ENCODE data around the gene CERS6. TPM values are rescaled to one million over a fixed set of nuclear protein-coding genes. Genes with fewer than 3 reads are reported as not detected.

CERS6 gene
- total RNA-seq, 1 experiment from 2014 or later: 30.3 TPM

DNA sequence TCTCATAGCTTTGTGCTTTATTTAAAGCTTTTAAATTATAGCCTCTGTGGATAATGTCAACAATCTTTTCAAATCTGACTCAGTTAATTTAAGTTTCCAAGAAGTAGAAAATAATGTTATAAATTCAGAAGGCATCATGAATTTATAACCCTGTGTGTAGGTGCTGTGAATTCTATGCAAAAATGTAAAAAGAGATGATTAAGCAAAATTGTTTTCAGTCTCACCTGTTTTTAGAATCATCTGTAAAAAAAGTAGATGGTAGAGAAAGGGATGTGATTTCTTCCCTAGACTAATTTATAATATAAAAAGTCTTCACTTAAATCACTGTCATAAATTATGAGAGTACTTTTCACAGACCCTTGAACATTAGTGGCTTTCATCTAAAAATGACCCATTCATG is 260.8 kb downstream of the CERS6 start:
- POLR2A ChIA-PET: no interaction called here
- Histone ChIP-seq H3K4me3 (ENCODE audit: low read depth in 2 of 2, low read length in 2 of 2) (no peak overlapping the region), H3K36me3 (ENCODE audit: control insufficient read depth, insufficient read depth, low read length) (no peaks in the 10 kb centered on the region), H3K27me3 (ENCODE audit: control insufficient read depth, insufficient read depth, low read length) (no peaks in the 10 kb centered on the region), H3K4me1 (ENCODE audit: control insufficient read depth, insufficient read depth, low read length) (no peaks in the 10 kb centered on the region), H3K9me3 (ENCODE audit: control insufficient read depth, insufficient read depth, low read depth, low read length) (no peaks in the 10 kb centered on the region), H3K27ac (ENCODE audit: low read length) (no peak overlapping the region)
- TF ChIP-seq, protein P1, sequence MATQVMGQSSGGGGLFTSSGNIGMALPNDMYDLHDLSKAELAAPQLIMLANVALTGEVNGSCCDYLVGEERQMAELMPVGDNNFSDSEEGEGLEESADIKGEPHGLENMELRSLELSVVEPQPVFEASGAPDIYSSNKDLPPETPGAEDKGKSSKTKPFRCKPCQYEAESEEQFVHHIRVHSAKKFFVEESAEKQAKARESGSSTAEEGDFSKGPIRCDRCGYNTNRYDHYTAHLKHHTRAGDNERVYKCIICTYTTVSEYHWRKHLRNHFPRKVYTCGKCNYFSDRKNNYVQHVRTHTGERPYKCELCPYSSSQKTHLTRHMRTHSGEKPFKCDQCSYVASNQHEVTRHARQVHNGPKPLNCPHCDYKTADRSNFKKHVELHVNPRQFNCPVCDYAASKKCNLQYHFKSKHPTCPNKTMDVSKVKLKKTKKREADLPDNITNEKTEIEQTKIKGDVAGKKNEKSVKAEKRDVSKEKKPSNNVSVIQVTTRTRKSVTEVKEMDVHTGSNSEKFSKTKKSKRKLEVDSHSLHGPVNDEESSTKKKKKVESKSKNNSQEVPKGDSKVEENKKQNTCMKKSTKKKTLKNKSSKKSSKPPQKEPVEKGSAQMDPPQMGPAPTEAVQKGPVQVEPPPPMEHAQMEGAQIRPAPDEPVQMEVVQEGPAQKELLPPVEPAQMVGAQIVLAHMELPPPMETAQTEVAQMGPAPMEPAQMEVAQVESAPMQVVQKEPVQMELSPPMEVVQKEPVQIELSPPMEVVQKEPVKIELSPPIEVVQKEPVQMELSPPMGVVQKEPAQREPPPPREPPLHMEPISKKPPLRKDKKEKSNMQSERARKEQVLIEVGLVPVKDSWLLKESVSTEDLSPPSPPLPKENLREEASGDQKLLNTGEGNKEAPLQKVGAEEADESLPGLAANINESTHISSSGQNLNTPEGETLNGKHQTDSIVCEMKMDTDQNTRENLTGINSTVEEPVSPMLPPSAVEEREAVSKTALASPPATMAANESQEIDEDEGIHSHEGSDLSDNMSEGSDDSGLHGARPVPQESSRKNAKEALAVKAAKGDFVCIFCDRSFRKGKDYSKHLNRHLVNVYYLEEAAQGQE (IDR thresholded peaks at IDR 0.05; ENCODE audit: insufficient read depth in 1 of 2, low read depth in 2 of 2, low read length in 1 of 2): no peak
- TF ChIP-seq, protein P2, sequence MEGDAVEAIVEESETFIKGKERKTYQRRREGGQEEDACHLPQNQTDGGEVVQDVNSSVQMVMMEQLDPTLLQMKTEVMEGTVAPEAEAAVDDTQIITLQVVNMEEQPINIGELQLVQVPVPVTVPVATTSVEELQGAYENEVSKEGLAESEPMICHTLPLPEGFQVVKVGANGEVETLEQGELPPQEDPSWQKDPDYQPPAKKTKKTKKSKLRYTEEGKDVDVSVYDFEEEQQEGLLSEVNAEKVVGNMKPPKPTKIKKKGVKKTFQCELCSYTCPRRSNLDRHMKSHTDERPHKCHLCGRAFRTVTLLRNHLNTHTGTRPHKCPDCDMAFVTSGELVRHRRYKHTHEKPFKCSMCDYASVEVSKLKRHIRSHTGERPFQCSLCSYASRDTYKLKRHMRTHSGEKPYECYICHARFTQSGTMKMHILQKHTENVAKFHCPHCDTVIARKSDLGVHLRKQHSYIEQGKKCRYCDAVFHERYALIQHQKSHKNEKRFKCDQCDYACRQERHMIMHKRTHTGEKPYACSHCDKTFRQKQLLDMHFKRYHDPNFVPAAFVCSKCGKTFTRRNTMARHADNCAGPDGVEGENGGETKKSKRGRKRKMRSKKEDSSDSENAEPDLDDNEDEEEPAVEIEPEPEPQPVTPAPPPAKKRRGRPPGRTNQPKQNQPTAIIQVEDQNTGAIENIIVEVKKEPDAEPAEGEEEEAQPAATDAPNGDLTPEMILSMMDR (IDR thresholded peaks at IDR 0.05): no peak
- no peak for TF ChIP-seq POLR2AphosphoS5 (IDR thresholded peaks at IDR 0.05; ENCODE audit: low read depth, low read length)
- no peak for TF ChIP-seq TCF7L2 (IDR thresholded peaks at IDR 0.05; ENCODE audit: low read depth, low read length)
- no peak for TF ChIP-seq SIN3A (IDR thresholded peaks at IDR 0.05; ENCODE audit: borderline replicate concordance, insufficient read depth, low read depth, low read length)
- BruUV-seq (replicated peaks): no TSS peak
- in situ Hi-C loops (cut with HindIII; ENCODE audit: low pct_unique_long_range_greater_than_20kb, low sequenced_read_pairs) (no loop called here), intact Hi-C loops (cut with micrococcal nuclease; ENCODE audit: unreplicated experiment) (no loop called here)
- CTCF ChIA-PET: no interaction called here
- DNase-seq (ENCODE audit: low read depth, low spot score) (no peak), ATAC-seq (no peak)

DNA sequence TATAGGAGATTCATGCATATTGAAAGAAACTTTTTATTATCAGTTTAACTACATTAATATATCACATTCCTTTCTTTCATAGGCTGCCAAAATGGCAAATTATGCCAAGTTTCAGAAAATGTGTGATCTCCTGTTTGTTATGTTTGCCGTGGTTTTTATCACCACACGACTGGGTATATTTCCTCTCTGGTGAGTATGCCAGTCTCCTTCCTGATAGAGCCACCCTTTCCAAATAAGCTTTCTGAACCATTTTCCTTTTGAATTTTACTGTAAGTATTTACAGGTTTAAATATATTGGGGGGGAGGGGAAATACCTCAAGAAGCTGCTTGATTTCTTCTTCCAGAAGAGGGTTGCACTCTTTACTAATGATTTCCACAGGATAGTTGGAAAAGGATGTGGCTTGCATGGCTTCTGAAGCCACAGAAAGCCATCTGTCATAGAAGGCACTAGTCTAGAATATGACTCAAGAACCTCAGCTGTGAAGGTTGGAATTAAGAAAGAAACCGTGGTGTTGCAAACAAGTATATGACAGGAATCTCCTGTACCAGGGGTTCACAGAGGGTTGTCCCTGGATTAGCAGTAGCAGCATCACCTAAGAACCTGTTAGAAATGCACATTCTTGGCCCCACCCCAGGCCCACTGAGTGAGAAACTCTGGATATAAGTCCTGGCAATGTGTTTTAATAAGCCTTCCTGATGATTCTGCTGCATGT is 261.9 kb downstream of the CERS6 start:
- ChIA-PET POLR2A (no interaction called here), CTCF (no interaction called here)
- H3K27me3 ChIP-seq (ENCODE audit: control insufficient read depth, insufficient read depth, low read length): no peaks in the 10 kb centered on the region
- TF ChIP-seq, protein P2 (IDR thresholded peaks at IDR 0.05): no peak
- H3K4me3 ChIP-seq (ENCODE audit: low read depth in 2 of 2, low read length in 2 of 2): no peak overlapping the region
- ATAC-seq: no peak
- intact Hi-C loops (cut with micrococcal nuclease; ENCODE audit: unreplicated experiment): no loop called here
- in situ Hi-C loops (cut with HindIII; ENCODE audit: low pct_unique_long_range_greater_than_20kb, low sequenced_read_pairs): no loop called here
- no peak for DNase-seq (ENCODE audit: low read depth, low spot score)
- no peak overlapping the region for H3K27ac ChIP-seq (ENCODE audit: low read length)
- no peaks in the 10 kb centered on the region for H3K36me3 ChIP-seq (ENCODE audit: control insufficient read depth, insufficient read depth, low read length)
- no TSS peak for BruUV-seq (replicated peaks)
- H3K9me3 ChIP-seq (ENCODE audit: control insufficient read depth, insufficient read depth, low read depth, low read length): no peaks in the 10 kb centered on the region
- no peaks in the 10 kb centered on the region for H3K4me1 ChIP-seq (ENCODE audit: control insufficient read depth, insufficient read depth, low read length)
